ENCODE measurements around the gene TMEM207. TPM values are rescaled to one million over a fixed set of nuclear protein-coding genes. Genes with fewer than 3 reads are reported as not detected.

The TMEM207 gene
- total and polyA plus RNA-seq, 2 of the 4 experiments (the other 2 are of a cell fraction) = not detected

DNA sequence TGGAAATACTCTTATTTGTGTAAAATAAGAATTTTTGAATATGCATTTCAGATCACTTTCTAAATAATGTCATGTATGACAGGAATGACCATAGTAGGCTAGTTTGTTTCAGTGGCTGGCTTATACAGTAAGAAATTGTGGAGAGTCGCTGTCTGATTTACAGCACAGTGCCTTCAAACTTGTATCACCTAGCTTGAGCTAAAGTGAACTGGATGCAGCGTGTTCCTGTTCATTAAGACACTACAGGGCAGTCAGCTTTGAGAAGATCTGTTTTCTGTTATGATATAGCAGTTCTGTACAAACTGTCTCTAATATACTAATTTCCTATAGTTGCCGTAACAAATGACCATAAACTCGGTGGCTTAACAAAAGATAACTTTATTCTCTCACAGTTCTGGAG lies 51.8 kb downstream of the TMEM207 start:
- no CpG with 5 or more reads among the region's 4 CpGs for WGBS, 2 experiments (ENCODE audit: extremely low coverage in 2 of 2, insufficient read length in 1 of 2)
- H3K27me3 ChIP-seq (ENCODE audit: control insufficient read depth, insufficient read depth, low read length) = no peaks in the 10 kb centered on the region
- H3K27ac ChIP-seq (ENCODE audit: insufficient read depth, low read length) = no peak overlapping the region
- H3K4me3 ChIP-seq (ENCODE audit: insufficient read depth, low read depth, low read length) = no peak overlapping the region
- no peak overlapping the region for H2BK120ac ChIP-seq (ENCODE audit: low read depth, low read length)
- no peak overlapping the region for H2BK20ac ChIP-seq (ENCODE audit: low read depth, low read length)
- H2BK5ac ChIP-seq (ENCODE audit: low read depth, low read length, poor library complexity, severe bottlenecking) = no peak overlapping the region
- no peak overlapping the region for H3K23ac ChIP-seq (ENCODE audit: low read depth, low read length)
- H3K79me1 ChIP-seq (ENCODE audit: low read depth in 1 of 2, low read length in 2 of 2) = no peaks in the 10 kb centered on the region
- no peak overlapping the region for H2AFZ ChIP-seq (replicated peaks; ENCODE audit: low read length, poor library complexity)
- no peak overlapping the region for H2AK5ac ChIP-seq (ENCODE audit: low read depth, low read length)
- DNase-seq (no peak), ATAC-seq (ENCODE audit: low read depth) (no peak)
- H2AK9ac ChIP-seq (replicated peaks; ENCODE audit: low read depth, low read length, poor library complexity) = no peak overlapping the region
- no peaks in the 10 kb centered on the region for H3K9me3 ChIP-seq (ENCODE audit: control insufficient read depth, insufficient read depth, low read length)
- H4K20me1 ChIP-seq (ENCODE audit: insufficient read depth, low read length) = no peaks in the 10 kb centered on the region
- no peak overlapping the region for H3K18ac ChIP-seq (ENCODE audit: low read depth, low read length)
- no peak overlapping the region for H3K14ac ChIP-seq (replicated peaks; ENCODE audit: low read depth, low read length)
- H3K36me3 ChIP-seq (ENCODE audit: control insufficient read depth, insufficient read depth, low read length) = no peaks in the 10 kb centered on the region
- H3K56ac ChIP-seq (ENCODE audit: extremely low read depth, insufficient read depth, low read length) = no peak overlapping the region
- H3K4ac ChIP-seq (ENCODE audit: low read depth, low read length) = no peak overlapping the region
- H3K9ac ChIP-seq (ENCODE audit: low read depth, low read length) = no peak overlapping the region
- TF ChIP-seq, protein P1, sequence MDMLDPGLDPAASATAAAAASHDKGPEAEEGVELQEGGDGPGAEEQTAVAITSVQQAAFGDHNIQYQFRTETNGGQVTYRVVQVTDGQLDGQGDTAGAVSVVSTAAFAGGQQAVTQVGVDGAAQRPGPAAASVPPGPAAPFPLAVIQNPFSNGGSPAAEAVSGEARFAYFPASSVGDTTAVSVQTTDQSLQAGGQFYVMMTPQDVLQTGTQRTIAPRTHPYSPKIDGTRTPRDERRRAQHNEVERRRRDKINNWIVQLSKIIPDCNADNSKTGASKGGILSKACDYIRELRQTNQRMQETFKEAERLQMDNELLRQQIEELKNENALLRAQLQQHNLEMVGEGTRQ (IDR thresholded peaks at IDR 0.05; ENCODE audit: low read depth, low read length) = no peak
- TF ChIP-seq, protein P2, sequence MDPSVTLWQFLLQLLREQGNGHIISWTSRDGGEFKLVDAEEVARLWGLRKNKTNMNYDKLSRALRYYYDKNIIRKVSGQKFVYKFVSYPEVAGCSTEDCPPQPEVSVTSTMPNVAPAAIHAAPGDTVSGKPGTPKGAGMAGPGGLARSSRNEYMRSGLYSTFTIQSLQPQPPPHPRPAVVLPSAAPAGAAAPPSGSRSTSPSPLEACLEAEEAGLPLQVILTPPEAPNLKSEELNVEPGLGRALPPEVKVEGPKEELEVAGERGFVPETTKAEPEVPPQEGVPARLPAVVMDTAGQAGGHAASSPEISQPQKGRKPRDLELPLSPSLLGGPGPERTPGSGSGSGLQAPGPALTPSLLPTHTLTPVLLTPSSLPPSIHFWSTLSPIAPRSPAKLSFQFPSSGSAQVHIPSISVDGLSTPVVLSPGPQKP (IDR thresholded peaks at IDR 0.05; ENCODE audit: borderline replicate concordance, low read depth, low read length) = no peak
- TF ChIP-seq SMC3 (IDR thresholded peaks at IDR 0.05; ENCODE audit: low read depth, low read length) (no peak), FOS (IDR thresholded peaks at IDR 0.05; ENCODE audit: low read depth, low read length) (no peak), NFE2L2 (IDR thresholded peaks at IDR 0.05; ENCODE audit: low read depth, low read length) (no peak), CEBPB (IDR thresholded peaks at IDR 0.05; ENCODE audit: low read depth, low read length) (no peak), MAZ (IDR thresholded peaks at IDR 0.05; ENCODE audit: borderline replicate concordance, low read depth, low read length) (no peak), CHD1 (IDR thresholded peaks at IDR 0.05; ENCODE audit: low read depth, low read length) (no peak), RCOR1 (IDR thresholded peaks at IDR 0.05; ENCODE audit: insufficient replicate concordance, low read length) (no peak), RAD21 (IDR thresholded peaks at IDR 0.05; ENCODE audit: low read length) (no peak), MAFK (IDR thresholded peaks at IDR 0.05; ENCODE audit: low read depth, low read length) (no peak), RFX5 (IDR thresholded peaks at IDR 0.05; ENCODE audit: low read depth, low read length) (no peak)
- TF ChIP-seq, protein P3, sequence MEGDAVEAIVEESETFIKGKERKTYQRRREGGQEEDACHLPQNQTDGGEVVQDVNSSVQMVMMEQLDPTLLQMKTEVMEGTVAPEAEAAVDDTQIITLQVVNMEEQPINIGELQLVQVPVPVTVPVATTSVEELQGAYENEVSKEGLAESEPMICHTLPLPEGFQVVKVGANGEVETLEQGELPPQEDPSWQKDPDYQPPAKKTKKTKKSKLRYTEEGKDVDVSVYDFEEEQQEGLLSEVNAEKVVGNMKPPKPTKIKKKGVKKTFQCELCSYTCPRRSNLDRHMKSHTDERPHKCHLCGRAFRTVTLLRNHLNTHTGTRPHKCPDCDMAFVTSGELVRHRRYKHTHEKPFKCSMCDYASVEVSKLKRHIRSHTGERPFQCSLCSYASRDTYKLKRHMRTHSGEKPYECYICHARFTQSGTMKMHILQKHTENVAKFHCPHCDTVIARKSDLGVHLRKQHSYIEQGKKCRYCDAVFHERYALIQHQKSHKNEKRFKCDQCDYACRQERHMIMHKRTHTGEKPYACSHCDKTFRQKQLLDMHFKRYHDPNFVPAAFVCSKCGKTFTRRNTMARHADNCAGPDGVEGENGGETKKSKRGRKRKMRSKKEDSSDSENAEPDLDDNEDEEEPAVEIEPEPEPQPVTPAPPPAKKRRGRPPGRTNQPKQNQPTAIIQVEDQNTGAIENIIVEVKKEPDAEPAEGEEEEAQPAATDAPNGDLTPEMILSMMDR (conservative IDR thresholded peaks at IDR 0.05; ENCODE audit: low read depth, low read length) = no peak
- no peak overlapping the region for H4K8ac ChIP-seq (ENCODE audit: low read depth in 2 of 2, low read length in 2 of 2)
- intact Hi-C loops (cut with micrococcal nuclease) (no loop called here), dilution Hi-C loops (cut with HindIII; ENCODE audit: low sequenced_read_pairs, unreplicated experiment) (no loop called here), in situ Hi-C loops (cut with MboI; ENCODE audit: low sequenced_read_pairs) (no loop called here)
- H2BK15ac ChIP-seq (ENCODE audit: low read depth, low read length) = no peak overlapping the region
- no peak overlapping the region for H4K5ac ChIP-seq (ENCODE audit: low read depth, low read length)
- no TSS peak for BruUV-seq (replicated peaks)
- CTCF ChIA-PET = no interaction called here
- H3K4me2 ChIP-seq (ENCODE audit: low read depth, low read length) = no peak overlapping the region
- H3K9me1 ChIP-seq (ENCODE audit: insufficient read depth, low read length) = no peaks in the 10 kb centered on the region
- POLR2A ChIA-PET (ENCODE audit: unreplicated experiment) = no interaction called here
- no peaks in the 10 kb centered on the region for H3K4me1 ChIP-seq (ENCODE audit: control insufficient read depth, insufficient read depth, low read length)
- H4K91ac ChIP-seq (ENCODE audit: insufficient read depth, low read depth, low read length) = no peak overlapping the region
